Esophagus squamous epithelium (tissue), 5 donors: ENCODE measurements around the gene CTNND2. TPM values are rescaled to one million over a fixed set of nuclear protein-coding genes. Genes with fewer than 3 reads are reported as not detected.

Experiments
- DNase-seq: peaks from one replicate; lab custom pipeline; 2025; lab: John Stamatoyannopoulos, UW
- H3K27ac ChIP-seq, 4 donors: fragments of 200-600 bp; sonication (generic); one replicate each; pipeline ENCODE4 v1.5.1; 2016 to 2019; ENCODE audit warnings: mild to moderate bottlenecking in 1 of 4
- H3K27me3 ChIP-seq, 4 donors: fragments of 200-600 bp; sonication (generic); 1 replicate in 3 of 4; 2 replicates in 1 of 4; pipeline versions ENCODE4 v1.5.1 to v1.6.0; 2017 to 2021; ENCODE audit warnings: antibody characterized with exemption in 1 of 4
- H3K36me3 ChIP-seq, 3 donors: fragments of 200-600 bp; sonication (generic); one replicate each; pipeline ENCODE4 v1.5.1; 2016 to 2019
- H3K4me1 ChIP-seq, 3 donors: fragments of 200-600 bp; sonication (generic); one replicate each; pipeline ENCODE4 v1.5.1; 2017 to 2019
- H3K4me3 ChIP-seq, 4 donors: fragments of 200-600 bp; sonication (generic); 1 replicate in 3 of 4; 2 replicates in 1 of 4; pipeline ENCODE4 v1.5.1; 2016 to 2019; ENCODE audit warnings: mild to moderate bottlenecking in 2 of 4, moderate library complexity in 1 of 4
- H3K9me3 ChIP-seq, 3 donors: fragments of 200-600 bp; sonication (generic); one replicate each; pipeline ENCODE4 v1.5.1; 2016 to 2019
- POLR2A ChIP-seq, 4 donors: fragments of 450-650 bp; IDR thresholded peaks; one replicate each; pipeline ENCODE4 v1.6.1; 2017; ENCODE audit warnings: antibody characterized with exemption in 4 of 4, mild to moderate bottlenecking in 4 of 4, moderate library complexity in 3 of 4
- WGBS, 2 donors: methylation state at CpG; one replicate each; pipeline ENCODE4 v1.1.5; 2018; 5-methylcytosine and 5-hydroxymethylcytosine counted together
- intact Hi-C: fragments of 100-400 bp; cut with DNase I; formaldehyde crosslinking; loops from one replicate; pipeline ENCODE4 v1.15.0; 2022
- total RNA-seq, 4 donors: library from RNA; depleted of rRNA; stranded (reverse); fragments of >200 nt; gene quantifications; one replicate each; pipeline ENCODE4 v1.1.0, GENCODE V29; 2016
- TF ChIP-seq, protein P1 (sequence below), 6 experiments: fragments of 450-650 bp in 4 of 6; fragments of 200-600 bp in 2 of 6; sonication (generic) in 2 of 6; IDR thresholded peaks; one replicate each; pipeline ENCODE4 v1.5.1; 2016 to 2019; ENCODE audit warnings: antibody characterized with exemption in 6 of 6, mild to moderate bottlenecking in 4 of 6, moderate library complexity in 4 of 6
- donor health status: DM: yes; HTN: yes; CAD: no.

Gene CTNND2
- total RNA-seq, 4 donors from 2014 or later: 0.38 to 0.50 TPM; not detected in 2

DNA sequence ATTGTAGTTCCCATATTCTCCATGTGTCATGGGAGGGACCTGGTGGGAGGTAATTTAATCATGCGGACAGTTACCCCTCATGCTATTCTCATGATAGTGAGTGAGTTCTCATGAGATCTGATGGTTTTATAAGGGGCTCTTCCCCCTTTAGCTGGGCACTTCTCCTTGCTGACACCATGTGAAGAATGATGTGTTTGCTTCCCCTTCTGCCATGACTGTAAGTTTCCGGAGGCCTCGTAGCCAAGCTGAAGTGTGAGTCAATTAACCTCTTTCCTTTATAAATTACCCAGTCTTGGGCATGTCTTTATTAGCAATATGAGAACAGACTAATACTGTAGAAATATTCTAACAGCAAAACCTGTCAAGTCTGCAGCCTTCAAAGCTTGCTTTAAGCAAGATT is 293.2 kb downstream of the CTNND2 start:
- TF ChIP-seq, protein P1, sequence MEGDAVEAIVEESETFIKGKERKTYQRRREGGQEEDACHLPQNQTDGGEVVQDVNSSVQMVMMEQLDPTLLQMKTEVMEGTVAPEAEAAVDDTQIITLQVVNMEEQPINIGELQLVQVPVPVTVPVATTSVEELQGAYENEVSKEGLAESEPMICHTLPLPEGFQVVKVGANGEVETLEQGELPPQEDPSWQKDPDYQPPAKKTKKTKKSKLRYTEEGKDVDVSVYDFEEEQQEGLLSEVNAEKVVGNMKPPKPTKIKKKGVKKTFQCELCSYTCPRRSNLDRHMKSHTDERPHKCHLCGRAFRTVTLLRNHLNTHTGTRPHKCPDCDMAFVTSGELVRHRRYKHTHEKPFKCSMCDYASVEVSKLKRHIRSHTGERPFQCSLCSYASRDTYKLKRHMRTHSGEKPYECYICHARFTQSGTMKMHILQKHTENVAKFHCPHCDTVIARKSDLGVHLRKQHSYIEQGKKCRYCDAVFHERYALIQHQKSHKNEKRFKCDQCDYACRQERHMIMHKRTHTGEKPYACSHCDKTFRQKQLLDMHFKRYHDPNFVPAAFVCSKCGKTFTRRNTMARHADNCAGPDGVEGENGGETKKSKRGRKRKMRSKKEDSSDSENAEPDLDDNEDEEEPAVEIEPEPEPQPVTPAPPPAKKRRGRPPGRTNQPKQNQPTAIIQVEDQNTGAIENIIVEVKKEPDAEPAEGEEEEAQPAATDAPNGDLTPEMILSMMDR (IDR thresholded peaks at IDR 0.05): no peak
- TF ChIP-seq POLR2A (IDR thresholded peaks at IDR 0.05): no peak
- Histone ChIP-seq H3K4me3 (no peak overlapping the region), H3K4me1 (no peaks in the 10 kb centered on the region), H3K36me3 (no peaks in the 10 kb centered on the region), H3K9me3 (no peaks in the 10 kb centered on the region), H3K27ac (no peak overlapping the region), H3K27me3 (no peaks in the 10 kb centered on the region)
- WGBS, 2 donors: 46 to 65% methylated on average over 3 of the region's 3 CpGs
- no peak for DNase-seq
- intact Hi-C loops: no loop called here

DNA sequence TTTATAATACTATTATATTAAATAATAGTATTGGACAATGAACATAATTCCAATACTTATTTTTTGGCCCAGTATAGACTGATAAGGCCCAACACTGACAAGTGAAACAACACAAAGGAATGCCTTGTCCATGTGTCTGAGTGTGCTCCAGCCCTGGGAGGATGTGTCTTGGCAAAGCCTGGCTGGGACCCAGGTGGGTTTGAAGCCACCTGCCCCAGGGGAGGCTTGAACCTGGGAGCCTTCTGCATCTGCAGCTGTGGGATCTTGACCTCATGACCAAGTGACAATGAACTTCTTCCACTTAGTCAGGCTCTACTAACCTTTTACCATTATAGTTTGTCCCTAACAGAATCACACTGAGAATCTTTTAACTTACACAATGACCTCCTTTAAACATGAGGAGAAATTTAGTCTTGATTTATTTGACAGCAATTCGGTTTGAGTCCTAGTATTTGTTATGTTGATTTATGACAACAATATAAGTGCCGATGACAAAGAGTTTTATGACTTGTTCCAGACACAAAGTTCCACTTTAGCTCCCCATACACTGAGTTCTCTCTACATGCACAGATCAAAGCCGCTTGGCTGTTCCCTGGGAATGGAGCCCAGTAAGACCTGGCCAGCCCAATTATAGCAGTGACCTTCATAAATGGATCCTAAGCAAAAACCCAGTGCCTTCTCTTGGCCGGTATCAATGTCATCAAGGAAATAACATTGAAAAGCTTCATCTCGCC is 294.5 kb downstream of the CTNND2 start:
- intact Hi-C loops: no loop called here
- Histone ChIP-seq H3K27me3 (no peaks in the 10 kb centered on the region), H3K4me1 (no peaks in the 10 kb centered on the region), H3K9me3 (no peaks in the 10 kb centered on the region), H3K27ac (no peak overlapping the region), H3K4me3 (no peak overlapping the region), H3K36me3 (no peaks in the 10 kb centered on the region)
- no peak for DNase-seq
- TF ChIP-seq, protein P1 (IDR thresholded peaks at IDR 0.05): no peak
- TF ChIP-seq POLR2A (IDR thresholded peaks at IDR 0.05): no peak
- 64 to 66% methylated on average over 5 of the region's 5 CpGs for WGBS, 2 donors

DNA sequence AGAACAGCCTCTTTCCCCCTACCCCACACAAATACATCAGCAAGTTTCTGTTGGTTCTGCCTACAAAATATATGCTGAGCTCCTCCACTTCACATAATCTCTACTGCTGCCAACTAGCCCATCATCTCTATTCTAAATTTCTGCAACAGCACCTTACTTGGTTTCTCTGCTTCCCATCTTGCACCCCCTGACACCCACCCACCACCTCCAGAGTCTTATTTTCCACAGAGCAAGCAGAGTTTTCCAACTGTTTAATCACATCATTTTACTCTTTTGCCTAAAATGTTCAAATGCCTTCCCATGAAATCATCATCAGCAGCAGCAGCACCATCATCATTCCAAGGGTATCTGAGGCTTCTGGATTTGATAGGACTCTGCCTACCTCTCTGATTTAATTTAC is 295.7 kb downstream of the CTNND2 start:
- TF ChIP-seq, protein P1 (IDR thresholded peaks at IDR 0.05): no peak
- no peak for TF ChIP-seq POLR2A (IDR thresholded peaks at IDR 0.05)
- H3K27ac ChIP-seq: no peak overlapping the region
- intact Hi-C loops: no loop called here

DNA sequence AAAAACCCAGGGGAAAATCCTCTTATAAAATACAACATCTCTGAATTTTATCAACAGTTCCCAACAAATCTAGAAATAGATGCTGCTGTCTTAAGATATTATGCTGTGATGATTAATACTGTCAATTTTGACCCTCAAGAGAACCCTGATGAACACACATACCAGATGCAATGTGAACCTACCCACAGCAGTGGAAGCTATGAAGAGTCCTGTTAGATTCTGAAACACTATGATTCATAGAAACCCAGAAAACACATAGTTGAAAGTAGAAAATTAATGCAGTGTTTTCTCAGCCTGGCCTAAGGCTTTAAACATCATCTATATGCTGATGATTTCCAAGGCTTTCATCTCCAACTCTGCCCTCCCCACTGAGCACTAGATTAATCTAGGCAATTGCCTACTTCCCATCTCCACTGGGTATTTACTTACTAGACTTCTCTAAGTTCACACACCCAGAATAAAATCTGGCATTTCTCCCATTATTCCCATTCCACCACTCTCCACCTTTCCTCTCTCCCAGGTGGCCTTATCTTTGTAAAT is 296.2 kb downstream of the CTNND2 start:
- TF ChIP-seq POLR2A (IDR thresholded peaks at IDR 0.05): no peak
- TF ChIP-seq, protein P1 (IDR thresholded peaks at IDR 0.05): no peak
- no peak for DNase-seq
- Histone ChIP-seq H3K27me3 (no peaks in the 10 kb centered on the region), H3K9me3 (no peaks in the 10 kb centered on the region), H3K4me3 (no peak overlapping the region), H3K4me1 (no peaks in the 10 kb centered on the region), H3K27ac (no peak overlapping the region), H3K36me3 (no peaks in the 10 kb centered on the region)
- intact Hi-C loops: no loop called here

More for the DNA sequence above, 295.7 kb downstream of the CTNND2 start:
- DNase-seq: no peak
- Histone ChIP-seq H3K36me3 (no peaks in the 10 kb centered on the region), H3K27me3 (no peaks in the 10 kb centered on the region), H3K4me3 (no peak overlapping the region), H3K4me1 (no peaks in the 10 kb centered on the region), H3K9me3 (no peaks in the 10 kb centered on the region)

DNA sequence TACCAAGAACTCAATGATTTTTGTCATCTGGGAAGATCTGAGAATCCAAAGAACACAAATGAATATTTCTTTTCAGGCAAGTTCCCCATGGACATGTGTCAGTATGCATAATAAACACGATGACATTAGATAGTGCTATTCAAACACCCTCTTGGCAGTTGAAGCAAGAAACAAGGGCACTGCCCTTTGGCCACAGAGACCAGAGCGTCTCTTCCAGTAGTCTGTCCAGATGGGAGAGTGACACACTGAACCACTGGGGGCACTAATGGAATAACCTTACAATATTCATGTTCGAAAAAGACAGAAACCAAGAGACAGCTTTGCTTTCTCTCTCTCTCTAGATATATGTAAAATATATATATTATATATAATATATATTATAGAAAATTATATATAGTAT is 301.9 kb downstream of the CTNND2 start:
- H3K36me3 ChIP-seq: no peaks in the 10 kb centered on the region
- WGBS, 2 donors: 74 to 79% methylated on average over 3 of the region's 3 CpGs
- no peaks in the 10 kb centered on the region for H3K27me3 ChIP-seq
- DNase-seq: no peak
- no peaks in the 10 kb centered on the region for H3K4me1 ChIP-seq
- no peak overlapping the region for H3K27ac ChIP-seq
- intact Hi-C loops: no loop called here
- TF ChIP-seq, protein P1 (IDR thresholded peaks at IDR 0.05): no peak
- TF ChIP-seq POLR2A (IDR thresholded peaks at IDR 0.05): no peak
- no peaks in the 10 kb centered on the region for H3K9me3 ChIP-seq
- H3K4me3 ChIP-seq: no peak overlapping the region
